GM23338 (cell line): ENCODE data around the gene CELSR1. TPM values are rescaled to one million over a fixed set of nuclear protein-coding genes. Genes with fewer than 3 reads are reported as not detected.

ENCODE experiments used
- ATAC-seq: fragments of 200-7000 bp; cut with Tn5 transposase; 3 replicates; pipeline ENCODE4 v1.9.1; 2020
- DNase-seq: peaks from one replicate; pipeline ENCODE4 v3.0.0-alpha.2; 2015; ENCODE audit warnings: low spot score
- H2AFZ ChIP-seq: fragments of 200-600 bp; sonication (generic); 2 replicates; pipeline ENCODE4 v1.8.0; 2016; ENCODE audit warnings: antibody characterized with exemption, mild to moderate bottlenecking, moderate library complexity
- H3F3A ChIP-seq: fragments of 200-600 bp; sonication (generic); replicated peaks from 2 replicates; pipeline ENCODE4 v1.8.0; 2017; ENCODE audit warnings: antibody characterized with exemption, mixed run types, low read depth
- H3K27ac ChIP-seq: fragments of 200-600 bp; sonication (generic); 2 replicates; pipeline ENCODE4 v1.6.1; 2016; ENCODE audit warnings: low read depth
- H3K27me3 ChIP-seq: fragments of 200-600 bp; sonication (generic); 2 replicates; pipeline ENCODE4 v1.8.0; 2016; ENCODE audit warnings: mild to moderate bottlenecking, mixed run types, moderate library complexity; ENCODE audit not compliant: insufficient read depth
- H3K36me3 ChIP-seq: fragments of 200-600 bp; sonication (generic); 2 replicates; pipeline ENCODE4 v1.8.0; 2016; ENCODE audit warnings: mild to moderate bottlenecking; ENCODE audit not compliant: insufficient read depth
- H3K4me1 ChIP-seq: fragments of 200-600 bp; sonication (generic); 2 replicates; pipeline ENCODE4 v1.8.0; 2016; ENCODE audit warnings: mild to moderate bottlenecking, moderate library complexity; ENCODE audit not compliant: insufficient read depth
- H3K4me2 ChIP-seq: fragments of 200-600 bp; sonication (generic); 2 replicates; pipeline ENCODE4 v1.7.1; 2017; ENCODE audit warnings: mixed run types
- H3K4me3 ChIP-seq: fragments of 200-600 bp; sonication (generic); 2 replicates; pipeline ENCODE4 v1.6.1; 2016; ENCODE audit warnings: mixed run types
- H3K79me2 ChIP-seq: fragments of 200-600 bp; sonication (generic); replicated peaks from 2 replicates; pipeline ENCODE4 v1.8.0; 2017; ENCODE audit warnings: mild to moderate bottlenecking; ENCODE audit not compliant: insufficient read depth
- H3K9me2 ChIP-seq: fragments of 200-600 bp; sonication (generic); 2 replicates; pipeline ENCODE4 v1.8.0; 2017; ENCODE audit not compliant: insufficient read depth
- H4K20me1 ChIP-seq: fragments of 200-600 bp; sonication (generic); replicated peaks from 2 replicates; pipeline ENCODE4 v1.8.0; 2017; ENCODE audit warnings: mild to moderate bottlenecking; ENCODE audit not compliant: insufficient read depth
- H3K27ac Mint-ChIP-seq: 2 replicates; pipeline ENCODE4 v1.8.0; 2020; ENCODE audit warnings: inconsistent platforms, mild to moderate bottlenecking, moderate library complexity, mixed read lengths
- H3K27me3 Mint-ChIP-seq: 3 replicates; pipeline ENCODE4 v1.8.0; 2022; ENCODE audit warnings: low read depth, mild to moderate bottlenecking, moderate library complexity, mixed read lengths, inconsistent platforms; ENCODE audit not compliant: insufficient read depth, poor library complexity
- H3K36me3 Mint-ChIP-seq: 3 replicates; pipeline ENCODE4 v1.8.0; 2021; ENCODE audit warnings: low read depth, mild to moderate bottlenecking, inconsistent platforms, moderate library complexity, mixed read lengths
- H3K4me1 Mint-ChIP-seq: 3 replicates; pipeline ENCODE4 v1.8.0; 2020; ENCODE audit warnings: mild to moderate bottlenecking, inconsistent platforms, mixed read lengths
- H3K4me3 Mint-ChIP-seq: 3 replicates; pipeline ENCODE4 v1.8.0; 2021; ENCODE audit warnings: moderate library complexity, mild to moderate bottlenecking, inconsistent platforms, mixed read lengths
- H3K9me3 Mint-ChIP-seq: 3 replicates; pipeline ENCODE4 v1.8.0; 2020; ENCODE audit warnings: moderate library complexity, mild to moderate bottlenecking, inconsistent platforms, mixed read lengths
- EZH2 ChIP-seq: fragments of 200-600 bp; sonication (generic); IDR thresholded peaks from one replicate; pipeline ENCODE4 v1.8.0; 2017; ENCODE audit warnings: antibody characterized with exemption, mild to moderate bottlenecking, low read depth; ENCODE audit not compliant: unreplicated experiment
- JUNB ChIP-seq: IDR thresholded peaks from one replicate; pipeline ENCODE4 v1.6.1; 2016; ENCODE audit warnings: antibody characterized with exemption; ENCODE audit not compliant: unreplicated experiment
- NANOG ChIP-seq: IDR thresholded peaks from 2 replicates; pipeline ENCODE4 v1.6.1; 2016; ENCODE audit warnings: antibody characterized with exemption, borderline replicate concordance
- POLR2AphosphoS5 ChIP-seq: IDR thresholded peaks from 2 replicates; pipeline ENCODE4 v1.6.1; 2016; ENCODE audit warnings: antibody characterized with exemption, low read depth
- STAT1 ChIP-seq: IDR thresholded peaks from one replicate; pipeline ENCODE4 v1.6.1; 2016; ENCODE audit warnings: antibody characterized with exemption; ENCODE audit not compliant: unreplicated experiment
- ZNF114 ChIP-seq: fragments of 250-450 bp; sonication (Bioruptor Pico); IDR thresholded peaks from 2 replicates; pipeline ENCODE4 v1.5.0; 2020; ENCODE audit warnings: mild to moderate bottlenecking, moderate library complexity
- ZNF462 ChIP-seq: fragments of 250-450 bp; sonication (Bioruptor Pico); IDR thresholded peaks from 2 replicates; pipeline ENCODE4 v1.5.0; 2020; ENCODE audit warnings: mild to moderate bottlenecking, moderate library complexity
- polyA plus RNA-seq: library from polyadenylated mRNA; unstranded; fragments of >200 nt; fragmentation: Nextera tagmentation; extraction: Ambion mirVana; gene quantifications from 2 replicates; pipeline ENCODE4 v1.2.1, GENCODE V29; 2016
- total RNA-seq: library from RNA; depleted of rRNA; stranded (reverse); fragments of >200 nt; shearing (Covaris generic); gene quantifications from 2 replicates; pipeline ENCODE4 v1.2.3, GENCODE V29; 2014
- TF ChIP-seq, protein P1 (sequence below), 2 experiments: fragments of 200-600 bp in 1 of 2; sonication (generic) in 1 of 2; conservative IDR thresholded peaks; 2 replicates each; pipeline versions ENCODE4 v1.5.1 to v1.6.1; 2016 to 2017; ENCODE audit warnings: antibody characterized with exemption in 2 of 2, low read depth in 2 of 2, mild to moderate bottlenecking in 2 of 2, moderate library complexity in 1 of 2

CELSR1 gene
- total and polyA plus RNA-seq, 2 experiments from 2014 or later, result 4.8 to 20.4 TPM

GRCh38 chr22:46583571-46583970 lies 46.2 kb upstream of the CELSR1 start:
- H3K27ac Mint-ChIP-seq, result no peak overlapping the region
- peaks cover under 1% of the 10 kb centered on the region; the same call in 1 of the 2 replicates for H4K20me1 ChIP-seq
- no peaks in the 10 kb centered on the region for H3F3A ChIP-seq
- no peak for TF ChIP-seq NANOG
- no peak for TF ChIP-seq ZNF462 (CRISPR knock-in tag)
- no peak for TF ChIP-seq ZNF114 (CRISPR knock-in tag)
- TF ChIP-seq STAT1, result no peak
- TF ChIP-seq POLR2AphosphoS5, result no peak
- TF ChIP-seq EZH2, result no peak
- TF ChIP-seq, protein P1, sequence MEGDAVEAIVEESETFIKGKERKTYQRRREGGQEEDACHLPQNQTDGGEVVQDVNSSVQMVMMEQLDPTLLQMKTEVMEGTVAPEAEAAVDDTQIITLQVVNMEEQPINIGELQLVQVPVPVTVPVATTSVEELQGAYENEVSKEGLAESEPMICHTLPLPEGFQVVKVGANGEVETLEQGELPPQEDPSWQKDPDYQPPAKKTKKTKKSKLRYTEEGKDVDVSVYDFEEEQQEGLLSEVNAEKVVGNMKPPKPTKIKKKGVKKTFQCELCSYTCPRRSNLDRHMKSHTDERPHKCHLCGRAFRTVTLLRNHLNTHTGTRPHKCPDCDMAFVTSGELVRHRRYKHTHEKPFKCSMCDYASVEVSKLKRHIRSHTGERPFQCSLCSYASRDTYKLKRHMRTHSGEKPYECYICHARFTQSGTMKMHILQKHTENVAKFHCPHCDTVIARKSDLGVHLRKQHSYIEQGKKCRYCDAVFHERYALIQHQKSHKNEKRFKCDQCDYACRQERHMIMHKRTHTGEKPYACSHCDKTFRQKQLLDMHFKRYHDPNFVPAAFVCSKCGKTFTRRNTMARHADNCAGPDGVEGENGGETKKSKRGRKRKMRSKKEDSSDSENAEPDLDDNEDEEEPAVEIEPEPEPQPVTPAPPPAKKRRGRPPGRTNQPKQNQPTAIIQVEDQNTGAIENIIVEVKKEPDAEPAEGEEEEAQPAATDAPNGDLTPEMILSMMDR (conservative IDR thresholded peaks at IDR 0.05; ENCODE audit: low read depth in 2 of 2), result no peak
- TF ChIP-seq JUNB, result no peak
- no peak for DNase-seq
- H3K4me2 ChIP-seq, result no peak overlapping the region
- H3K27ac ChIP-seq, result no peak overlapping the region
- peaks cover 49% of the 10 kb centered on the region for H3K79me2 ChIP-seq
- no peak overlapping the region for H3K4me3 Mint-ChIP-seq
- no peaks in the 10 kb centered on the region for H3K9me2 ChIP-seq
- no peak overlapping the region for H3K4me3 ChIP-seq
- peaks cover 61% of the 10 kb centered on the region for H3K4me1 Mint-ChIP-seq
- no peaks in the 10 kb centered on the region for H3K36me3 ChIP-seq
- 0 out of 2 replicates have a peak, but pooled peaks cover under 1% of the 10 kb centered on the region for H3K27me3 ChIP-seq
- no peaks in the 10 kb centered on the region for H3K36me3 Mint-ChIP-seq
- peaks cover 16% of the 10 kb centered on the region; the same call in 1 of the 2 replicates for H3K4me1 ChIP-seq
- H2AFZ ChIP-seq, result no peak overlapping the region
- no peaks in the 10 kb centered on the region for H3K9me3 Mint-ChIP-seq
- H3K27me3 Mint-ChIP-seq, result peaks cover 21% of the 10 kb centered on the region
- no peak for ATAC-seq
